Nucleus accumbens (tissue), 56 donors: ENCODE measurements around the gene OSBPL9.
"Not testable (repeated sequence)": the region's sequence is repeated elsewhere in the genome, so short reads cannot be mapped to it uniquely, and the experiment has no call there.

Experiments
- DNase-seq, 56 donors: peaks; one replicate each; lab custom pipeline; 2025; lab: John Stamatoyannopoulos, UW

The OSBPL9 gene

DNA sequence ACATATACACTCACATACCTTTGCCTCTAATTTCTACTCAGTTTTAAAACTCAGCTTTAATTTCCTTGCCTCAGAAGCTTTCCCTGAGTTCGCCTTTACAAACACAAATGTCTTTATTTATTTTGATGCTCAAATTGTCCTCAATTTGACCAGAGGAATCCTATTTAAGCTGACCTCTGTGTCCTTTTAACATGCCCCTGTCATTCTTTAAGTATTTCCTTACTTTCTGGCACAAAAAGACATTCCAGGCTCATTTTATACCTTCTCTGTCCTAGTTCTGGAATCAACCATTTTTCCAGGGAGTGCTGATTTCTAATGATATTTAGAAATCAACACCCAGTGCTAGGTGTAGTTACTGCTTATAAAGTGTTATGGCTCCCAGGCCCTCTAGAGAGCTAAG lies 82.5 kb downstream of the OSBPL9 start:
- DNase-seq, result no peak

DNA sequence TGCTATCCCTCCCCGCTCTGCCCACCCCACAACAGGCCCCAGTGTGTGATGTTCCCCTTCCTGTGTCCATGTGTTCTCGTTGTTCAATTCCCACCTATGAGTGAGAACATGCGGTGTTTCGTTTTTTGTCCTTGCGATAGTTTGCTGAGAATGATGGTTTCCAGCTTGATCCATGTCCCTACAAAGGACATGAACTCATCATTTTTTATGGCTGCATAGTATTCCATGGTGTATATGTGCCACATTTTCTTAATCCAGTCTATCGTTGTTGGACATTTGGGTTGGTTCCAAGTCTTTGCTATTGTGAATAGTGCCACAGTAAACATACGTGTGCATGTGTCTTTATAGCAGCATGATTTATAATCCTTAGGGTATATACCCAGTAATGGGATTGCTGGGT lies 84.9 kb downstream of the OSBPL9 start:
- DNase-seq, result not testable (repeated sequence)

DNA sequence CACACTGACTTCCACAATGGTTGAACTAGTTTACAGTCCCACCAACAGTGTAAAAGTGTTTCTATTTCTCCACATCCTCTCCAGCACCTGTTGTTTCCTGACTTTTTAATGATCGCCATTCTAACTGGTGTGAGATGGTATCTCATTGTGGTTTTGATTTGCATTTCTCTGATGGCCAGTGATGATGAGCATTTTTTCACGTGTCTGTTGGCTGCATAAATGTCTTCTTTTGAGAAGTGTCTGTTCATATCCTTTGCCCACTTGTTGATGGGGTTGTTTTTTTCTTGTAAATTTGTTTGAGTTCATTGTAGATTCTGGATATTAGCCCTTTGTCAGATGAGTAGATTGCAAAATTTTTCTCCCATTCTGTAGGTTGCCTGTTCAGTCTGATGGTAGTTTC lies 85.3 kb downstream of the OSBPL9 start:
- DNase-seq, result not testable (repeated sequence)

DNA sequence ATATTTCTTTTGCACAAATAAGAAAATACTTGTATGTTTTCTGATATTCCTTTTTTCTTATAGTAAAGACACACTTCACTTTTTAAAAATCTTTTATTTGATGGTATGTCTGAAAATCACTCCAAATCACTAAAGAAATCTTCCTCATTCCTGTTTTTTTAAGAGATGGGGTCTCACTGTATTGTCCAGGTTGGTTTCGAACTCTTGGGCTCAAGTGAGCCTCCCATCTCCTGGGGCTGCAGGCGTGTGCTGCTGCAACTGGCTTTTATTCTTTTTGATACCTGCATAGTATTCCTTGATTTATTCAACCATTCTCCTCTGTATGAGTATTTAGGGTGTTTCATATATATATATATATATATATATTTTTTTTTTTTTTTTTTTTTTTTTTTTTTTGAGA lies 88.1 kb downstream of the OSBPL9 start:
- no peak for DNase-seq

DNA sequence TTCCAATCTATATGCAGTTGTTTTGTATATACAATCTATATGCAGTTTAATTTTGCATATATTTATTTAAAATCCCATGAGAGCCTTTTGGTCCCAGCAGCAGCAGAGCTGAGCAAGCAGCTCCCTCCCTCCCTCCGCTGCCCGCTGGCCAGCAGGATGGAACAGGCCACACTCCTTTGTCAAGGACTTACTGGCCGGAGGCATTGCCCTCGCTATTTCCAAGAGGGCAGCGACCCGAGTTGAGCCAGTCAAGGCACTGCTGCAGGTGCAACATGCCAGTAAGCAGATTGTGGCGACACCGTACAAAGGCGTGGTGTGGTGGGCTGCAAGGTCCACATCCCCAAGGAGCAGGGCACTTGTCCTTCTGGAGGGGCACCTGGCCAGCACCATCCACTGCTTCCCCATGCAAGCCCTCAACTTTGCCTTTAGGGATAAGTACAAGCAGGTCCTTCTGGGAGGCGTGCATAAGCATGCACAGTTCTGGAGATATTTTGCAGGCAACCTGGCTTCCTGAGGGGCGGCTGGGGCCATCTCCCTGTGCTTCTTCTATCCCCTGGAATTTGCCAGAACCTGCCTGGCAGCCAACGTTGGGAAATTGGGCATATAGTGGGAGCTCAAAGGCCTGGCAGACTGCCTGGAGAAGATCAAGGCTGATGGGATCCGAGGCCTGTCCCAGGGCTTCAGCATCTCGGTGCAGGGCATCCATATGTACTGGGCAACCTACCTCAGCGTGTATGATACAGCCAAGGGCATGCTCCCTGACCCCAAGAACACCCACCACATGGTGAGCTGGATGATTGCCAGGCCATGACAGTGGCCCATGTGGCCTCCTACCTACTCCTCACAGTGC lies 92.2 kb downstream of the OSBPL9 start:
- peak in 2 of 56 donors; percentile 2 to 6 for DNase-seq

DNA sequence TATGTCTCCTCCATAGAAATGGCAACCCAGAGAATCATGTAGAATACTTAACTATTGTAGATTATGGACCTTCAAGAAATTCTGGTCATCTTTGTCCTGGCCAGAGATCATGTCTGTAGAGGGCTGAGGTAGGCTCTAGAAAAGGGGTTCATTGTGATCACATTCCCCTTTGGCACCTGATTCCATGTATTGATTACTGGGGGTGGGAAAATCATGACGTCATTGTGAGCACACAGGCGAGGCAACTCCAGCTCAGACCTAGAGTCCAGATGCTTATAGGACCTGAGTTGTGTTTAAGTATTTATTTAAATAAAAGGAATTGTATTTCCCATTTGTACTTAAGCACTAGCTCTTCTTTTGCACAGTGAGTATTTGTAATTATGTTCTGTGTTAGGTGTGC lies 93.1 kb downstream of the OSBPL9 start:
- no peak for DNase-seq

DNA sequence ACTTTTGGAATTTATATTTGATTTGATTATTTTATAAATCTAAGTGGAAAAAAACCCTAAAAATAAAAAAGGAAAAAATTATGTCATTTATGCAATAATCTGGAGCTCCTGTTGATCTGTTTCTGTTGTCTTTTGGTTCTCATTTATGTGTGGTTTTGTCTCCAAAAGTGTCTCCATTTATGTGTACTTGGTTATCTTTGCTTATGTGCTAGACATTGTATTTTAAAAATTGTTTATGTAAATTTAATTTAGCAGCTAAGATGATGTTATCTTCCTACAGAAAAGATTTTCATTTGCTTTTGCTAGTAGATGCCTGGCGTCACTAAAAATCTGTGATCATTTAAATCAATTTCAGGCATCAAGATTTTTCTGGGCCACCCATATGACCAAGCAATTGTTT lies 95.7 kb downstream of the OSBPL9 start:
- DNase-seq, result no peak

DNA sequence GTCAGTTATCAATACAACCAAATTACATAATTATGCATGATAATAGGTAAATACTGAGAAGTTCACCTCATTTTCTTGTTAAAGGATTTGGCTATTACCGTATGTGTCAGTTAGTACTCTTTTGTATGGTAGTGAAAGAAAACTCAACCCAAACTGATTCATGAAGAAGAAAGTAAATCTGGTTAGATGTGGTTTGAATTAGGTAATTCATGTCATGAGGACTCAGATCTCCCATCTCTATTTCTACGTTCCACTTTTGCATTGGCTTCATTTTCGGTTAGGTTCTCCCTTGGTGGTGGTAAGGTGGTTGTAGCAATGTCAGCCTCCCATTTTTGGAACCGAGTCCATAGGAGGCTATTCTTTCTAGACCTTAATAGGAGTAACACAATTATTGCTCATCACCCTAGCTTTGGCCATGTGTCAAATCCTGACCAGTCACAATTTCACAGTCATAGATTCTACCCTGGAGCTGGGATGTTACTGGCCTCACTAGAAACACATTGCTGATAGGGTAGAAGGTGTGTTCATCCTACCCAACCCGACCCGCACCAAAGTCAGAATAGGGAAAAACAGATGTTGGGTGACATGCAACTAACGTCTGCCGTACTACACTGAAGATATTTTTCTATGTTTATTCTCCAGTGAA lies 97.6 kb downstream of the OSBPL9 start:
- no peak for DNase-seq

DNA sequence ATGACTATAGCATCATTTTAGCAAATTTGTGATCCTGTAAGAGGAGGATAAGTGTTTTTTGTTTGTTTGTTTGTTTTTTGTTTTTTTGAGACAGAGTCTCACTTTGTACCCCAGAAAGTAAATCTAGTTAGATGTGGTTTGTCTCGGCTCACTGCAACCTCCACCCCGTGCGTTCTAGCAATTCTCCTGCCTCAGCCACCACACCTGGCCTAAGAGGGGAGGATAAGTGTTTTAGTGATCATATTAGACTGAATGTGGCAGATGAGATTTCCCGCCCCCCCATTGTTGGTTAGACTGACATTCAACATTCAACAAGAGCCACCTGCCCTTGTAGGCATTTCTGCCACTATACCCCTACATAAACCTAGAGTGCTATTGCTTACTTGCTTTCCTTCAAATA lies 98.5 kb downstream of the OSBPL9 start:
- no peak for DNase-seq

DNA sequence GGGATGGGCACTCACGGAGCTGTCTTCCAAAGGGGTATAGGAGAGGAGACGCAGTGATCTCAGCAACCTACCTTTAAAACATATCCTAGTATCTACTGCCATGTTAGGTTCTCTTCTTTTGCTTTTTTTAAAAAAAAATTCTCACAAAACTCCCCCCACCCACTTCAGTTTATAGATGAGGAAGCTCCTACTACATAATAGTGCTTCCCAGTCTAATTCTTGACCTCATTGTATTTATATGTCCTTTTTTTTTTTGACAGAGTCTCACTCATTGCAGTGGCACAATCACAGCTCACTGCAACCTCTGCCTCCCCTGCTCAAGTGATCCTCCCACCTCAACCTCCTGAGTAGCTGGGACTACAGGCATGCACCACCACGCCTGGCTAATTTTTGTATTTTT lies 99.9 kb downstream of the OSBPL9 start:
- no peak for DNase-seq

DNA sequence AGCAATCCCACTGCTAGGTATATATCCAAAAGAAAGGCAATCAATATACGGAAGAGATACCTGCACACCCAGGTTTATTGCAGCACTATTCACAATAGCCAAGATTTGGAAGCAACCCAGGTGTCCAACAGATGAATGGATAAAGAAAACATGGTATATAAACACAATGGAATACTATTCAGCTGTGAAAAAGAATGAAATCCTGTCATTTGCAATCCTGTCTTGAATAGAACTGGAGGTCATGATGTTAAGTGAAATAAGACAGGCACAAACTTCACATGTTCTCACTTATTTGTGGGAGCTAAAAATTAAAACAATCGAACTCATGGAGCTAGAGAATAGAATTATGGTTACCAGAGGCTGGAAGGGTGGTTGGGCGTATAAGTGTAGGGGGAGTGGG lies 101.0 kb downstream of the OSBPL9 start:
- DNase-seq, result no peak

DNA sequence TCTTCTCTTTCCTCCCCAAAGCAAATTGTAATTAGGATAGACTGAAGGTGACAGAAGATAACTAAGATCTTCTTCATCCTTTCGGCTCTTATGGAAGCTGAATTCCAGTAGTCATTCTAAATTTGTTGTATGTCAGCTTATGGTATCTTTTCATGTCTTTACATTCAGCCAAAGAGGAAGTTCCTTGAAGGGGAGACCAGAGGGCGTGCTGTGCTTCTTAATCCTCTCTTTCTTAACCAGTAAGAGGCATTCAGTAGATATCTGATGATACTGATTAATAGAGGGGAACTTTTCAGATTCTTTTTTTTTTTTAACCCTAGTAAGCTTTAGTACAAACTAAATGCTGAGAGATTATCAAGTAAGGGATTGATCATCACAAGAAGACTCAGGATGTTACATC lies 102.3 kb downstream of the OSBPL9 start:
- DNase-seq, result no peak

DNA sequence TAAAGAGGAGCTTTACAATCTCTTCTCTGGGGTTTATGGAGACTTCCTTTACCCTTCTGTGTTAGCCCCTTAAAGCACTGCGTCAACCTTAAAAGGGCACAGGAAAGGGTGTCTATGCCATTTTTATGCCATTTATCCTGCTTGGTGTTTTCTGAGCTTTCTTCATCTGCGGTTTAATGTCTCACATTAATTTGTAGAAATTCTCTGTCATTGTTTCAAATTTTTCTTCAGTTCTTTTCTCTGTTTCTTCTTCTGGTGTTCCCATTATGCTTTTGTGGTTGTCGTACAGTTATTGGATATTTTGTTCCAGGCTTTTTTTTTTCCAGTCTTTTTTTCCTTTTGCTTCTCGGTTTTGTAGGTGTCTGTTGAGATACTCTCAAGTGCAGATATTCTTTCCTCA lies 107.9 kb downstream of the OSBPL9 start:
- DNase-seq, result no peak

DNA sequence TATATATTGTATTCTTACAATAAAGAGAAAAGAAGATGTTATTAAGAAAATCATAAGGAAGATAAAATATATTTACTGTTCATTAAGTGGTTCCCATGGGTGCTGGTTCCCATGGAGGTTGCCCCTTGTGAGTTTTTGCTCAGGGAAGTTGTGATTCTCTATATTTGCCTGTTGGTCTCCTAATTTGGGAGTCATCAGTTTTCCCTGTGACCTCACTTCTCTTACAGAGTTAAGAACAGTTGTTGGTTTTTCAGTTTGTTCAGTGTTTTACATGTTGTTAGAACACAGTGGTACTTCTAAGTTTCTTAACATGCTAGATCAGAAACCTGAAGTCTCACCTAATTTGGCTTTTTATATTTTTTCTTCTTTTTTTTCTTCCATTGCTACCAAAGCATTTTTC lies 109.2 kb downstream of the OSBPL9 start:
- DNase-seq, result no peak

DNA sequence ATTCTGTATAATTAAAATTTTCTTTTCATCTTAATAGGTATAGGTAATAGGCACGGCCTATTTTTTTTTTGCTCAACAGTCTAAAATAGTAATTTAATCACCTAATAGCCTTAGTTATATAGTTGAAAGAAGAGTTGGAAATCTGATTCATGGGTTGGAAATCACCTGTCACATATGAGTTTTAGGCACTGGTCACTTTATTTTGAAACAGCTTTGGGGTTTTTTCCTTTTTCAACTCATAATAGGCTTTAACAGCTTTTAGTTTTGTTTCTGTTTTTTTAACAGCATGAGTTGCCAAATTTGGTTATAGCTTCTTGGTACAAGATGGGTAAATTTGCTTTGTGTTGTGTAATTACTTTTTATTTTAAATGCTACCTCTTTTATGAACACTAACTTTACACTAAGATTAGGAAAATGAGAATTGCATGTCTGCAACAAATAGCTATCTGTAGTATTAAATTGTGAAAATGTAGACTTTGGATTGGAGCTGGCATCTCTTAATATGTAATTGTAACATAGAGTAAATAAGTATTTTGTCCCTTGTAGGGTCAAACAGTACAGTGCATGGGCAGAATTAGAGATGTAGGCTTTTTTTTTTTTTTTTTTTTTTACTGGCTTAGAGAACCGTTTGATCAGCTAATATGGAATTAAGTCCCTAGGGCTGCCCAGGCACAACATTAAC lies 109.8 kb downstream of the OSBPL9 start:
- no peak for DNase-seq

DNA sequence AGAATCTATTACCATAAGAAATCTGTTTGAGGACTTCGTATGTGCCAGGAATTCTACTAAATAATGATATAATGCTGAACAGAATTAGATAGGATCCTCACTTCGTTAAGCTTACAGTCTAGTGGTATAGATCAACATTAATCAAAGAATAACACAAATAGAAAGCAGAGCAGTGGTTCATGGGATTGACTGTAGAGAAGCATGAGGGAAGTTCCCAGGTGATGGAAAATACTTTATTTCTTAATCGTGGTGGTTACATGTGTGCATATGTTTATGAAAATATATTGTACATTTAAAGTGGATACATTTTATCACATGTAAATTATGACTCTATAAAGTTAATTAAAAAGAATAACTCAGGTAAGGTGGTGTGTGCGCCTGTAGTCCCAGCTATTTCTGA lies 110.5 kb downstream of the OSBPL9 start:
- DNase-seq, result no peak

DNA sequence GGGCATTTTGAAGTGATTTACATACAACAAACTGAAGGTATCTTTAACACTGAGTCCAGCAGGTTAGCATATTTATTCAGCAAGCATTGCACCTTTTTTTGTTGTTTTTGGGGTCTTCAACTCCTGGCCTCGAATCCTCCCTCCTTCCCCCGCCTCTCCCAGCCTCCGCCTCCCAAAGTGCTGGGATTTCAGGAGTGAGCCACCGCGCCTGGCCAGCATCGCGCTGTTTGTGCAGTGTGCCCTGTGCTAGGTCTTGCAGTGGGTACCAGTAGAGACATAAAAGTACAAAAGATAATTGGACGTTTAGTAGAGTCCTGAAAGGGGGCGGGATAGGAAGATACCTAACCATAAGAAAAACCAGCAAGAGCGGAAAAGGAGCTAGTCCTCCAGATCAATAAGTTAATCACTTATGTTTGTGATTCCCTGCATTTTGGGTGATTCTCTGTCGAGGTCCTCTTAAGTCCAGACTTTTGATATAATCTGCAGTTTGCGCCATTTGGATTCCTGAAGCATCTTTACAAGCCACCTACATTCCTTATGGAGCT lies 111.8 kb downstream of the OSBPL9 start:
- no peak for DNase-seq

DNA sequence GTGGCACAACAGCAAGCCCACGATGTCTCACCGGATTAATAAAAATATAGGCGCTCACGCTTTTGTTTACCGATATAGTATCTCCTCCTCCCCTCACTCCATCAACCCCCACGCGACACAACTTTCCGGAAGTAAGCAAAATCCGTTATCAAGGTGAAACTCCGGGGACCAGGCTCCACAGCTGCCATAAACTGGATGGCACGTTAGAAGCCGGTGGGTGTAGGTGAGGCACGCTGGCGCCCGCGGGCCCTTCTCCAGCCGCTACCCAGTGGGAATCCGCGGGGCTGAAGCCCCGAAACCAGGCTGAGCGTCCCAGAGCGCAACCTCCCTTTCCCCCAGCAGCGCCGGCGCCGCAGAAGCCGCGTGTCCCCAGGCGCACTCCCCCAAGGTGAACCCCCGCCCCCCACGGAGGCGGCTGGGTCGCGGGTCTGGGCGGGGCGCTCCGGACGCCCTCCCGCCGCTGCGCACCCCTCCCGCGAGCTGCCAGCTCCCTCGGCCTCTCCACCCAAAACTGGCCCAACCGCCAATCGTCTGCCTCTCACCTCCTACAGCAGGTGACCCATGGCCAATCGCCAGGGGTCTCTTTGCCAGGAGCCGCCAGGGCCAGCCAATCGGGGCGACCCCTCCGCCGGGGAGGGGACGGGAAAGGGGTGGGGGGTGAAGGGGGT lies 112.4 kb downstream of the OSBPL9 start:
- DNase-seq, result peak in 51 of 56 donors; percentile 7 to 89 (median 63)

DNA sequence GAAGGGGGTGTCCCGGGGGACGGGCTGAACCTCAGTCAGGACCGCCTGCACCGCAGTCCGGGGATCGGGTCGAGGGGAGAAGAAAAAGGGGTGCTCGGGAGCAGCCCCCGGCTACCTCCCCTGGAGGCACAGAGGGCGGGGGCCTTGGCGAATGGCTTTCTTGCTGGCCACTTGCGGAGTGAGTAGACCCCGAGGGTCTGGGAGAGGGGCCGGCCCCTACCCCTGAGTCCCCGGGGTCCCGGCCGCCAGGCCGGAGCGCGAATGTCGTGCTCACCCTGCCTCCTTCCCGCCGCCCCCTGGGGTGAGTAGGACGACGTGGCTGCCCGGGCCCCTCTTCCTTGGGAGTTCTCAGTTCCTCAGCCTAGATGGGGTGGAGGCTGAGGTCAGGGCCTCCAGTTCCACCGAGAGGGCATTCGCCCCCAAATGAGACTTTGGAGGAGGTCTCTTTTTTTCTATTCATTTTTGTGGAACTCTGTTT lies 113.0 kb downstream of the OSBPL9 start:
- peak in 1 of 56 donors; percentile 37 for DNase-seq

DNA sequence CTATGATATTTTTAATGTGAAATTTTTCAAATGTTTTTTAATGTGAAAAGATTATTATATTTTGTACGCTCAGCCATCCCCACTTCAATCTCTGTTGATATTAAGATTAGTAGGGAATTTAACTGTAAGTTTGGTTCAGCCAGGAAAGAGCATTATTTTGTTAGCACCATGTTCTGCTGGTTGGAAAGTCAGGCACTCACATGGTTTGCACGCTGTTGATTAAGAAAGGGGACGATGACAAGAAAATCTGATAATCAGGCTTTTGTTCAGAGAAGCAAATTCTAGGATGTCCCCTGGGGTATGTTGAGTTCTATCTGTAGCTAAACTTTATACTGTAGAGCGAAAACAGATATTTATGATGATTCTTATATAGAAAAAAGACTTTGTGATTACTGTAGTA lies 115.1 kb downstream of the OSBPL9 start:
- no peak for DNase-seq
